MCF 10A (cell line): Measurements from ENCODE around the gene BIRC2. TPM values are rescaled to one million over a fixed set of nuclear protein-coding genes. Genes with fewer than 3 reads are reported as not detected.
A peak's percentile ranks its signal among the peaks of the same experiment; 100 is the strongest.

Source experiments
- BruUV-seq: library from RNA; stranded (reverse); fragments of 400-500 nt; replicated peaks from 2 replicates; lab custom pipeline; 2021; lab: Mats Ljungman, UMichigan
- CTCF ChIA-PET: fragments of 300-600 bp; sonication (Branson Sonifier 250); formaldehyde crosslinking; extraction: SDS; loops from one replicate; lab custom pipeline; 2021; ENCODE audit warnings: antibody characterized with exemption, inconsistent platforms; lab: Yijun Ruan, JAX
- POLR2A ChIA-PET: fragments of 300-600, 350-650 bp; sonication (Branson Sonifier 250); formaldehyde crosslinking; extraction: SDS; loops from one replicate; lab custom pipeline; 2020; ENCODE audit warnings: antibody characterized with exemption, inconsistent platforms; lab: Yijun Ruan, JAX
- DNase-seq: peaks from one replicate; pipeline ENCODE4 v3.0.0-alpha.2; 2018; ENCODE audit not compliant: unreplicated experiment
- H3K27ac Mint-ChIP-seq: one replicate; pipeline ENCODE4 v1.8.0; 2022; ENCODE audit warnings: mild to moderate bottlenecking, low read depth, mixed read lengths; ENCODE audit not compliant: unreplicated experiment
- H3K27me3 Mint-ChIP-seq: one replicate; pipeline ENCODE4 v1.8.0; 2022; ENCODE audit warnings: mixed read lengths; ENCODE audit not compliant: insufficient read depth, unreplicated experiment
- H3K36me3 Mint-ChIP-seq: one replicate; pipeline ENCODE4 v1.8.0; 2022; ENCODE audit warnings: mild to moderate bottlenecking, moderate library complexity, mixed read lengths; ENCODE audit not compliant: insufficient read depth, unreplicated experiment
- H3K4me1 Mint-ChIP-seq: one replicate; pipeline ENCODE4 v1.8.0; 2022; ENCODE audit warnings: mixed read lengths; ENCODE audit not compliant: insufficient read depth, unreplicated experiment
- H3K4me3 Mint-ChIP-seq: one replicate; pipeline ENCODE4 v1.8.0; 2022; ENCODE audit warnings: mild to moderate bottlenecking, moderate library complexity, mixed read lengths; ENCODE audit not compliant: unreplicated experiment
- H3K9me3 Mint-ChIP-seq: one replicate; pipeline ENCODE4 v1.8.0; 2022; ENCODE audit warnings: mixed read lengths; ENCODE audit not compliant: unreplicated experiment
- CTCF ChIP-seq: fragments of 200-600 bp; IDR thresholded peaks from one replicate; pipeline ENCODE4 v1.8.0; 2022; ENCODE audit warnings: antibody characterized with exemption, mild to moderate bottlenecking; ENCODE audit not compliant: unreplicated experiment
- intact Hi-C: fragments of 100-400 bp; cut with micrococcal nuclease; formaldehyde crosslinking; loops from 2 replicates; pipeline ENCODE4 v1.14.1; 2022
- total RNA-seq: library from RNA; stranded (reverse); gene quantifications from 2 replicates; pipeline ENCODE4 v1.2.3, GENCODE V29; 2022

BIRC2 gene
- total RNA-seq, 1 experiment from 2014 or later, result 50.0 TPM

DNA sequence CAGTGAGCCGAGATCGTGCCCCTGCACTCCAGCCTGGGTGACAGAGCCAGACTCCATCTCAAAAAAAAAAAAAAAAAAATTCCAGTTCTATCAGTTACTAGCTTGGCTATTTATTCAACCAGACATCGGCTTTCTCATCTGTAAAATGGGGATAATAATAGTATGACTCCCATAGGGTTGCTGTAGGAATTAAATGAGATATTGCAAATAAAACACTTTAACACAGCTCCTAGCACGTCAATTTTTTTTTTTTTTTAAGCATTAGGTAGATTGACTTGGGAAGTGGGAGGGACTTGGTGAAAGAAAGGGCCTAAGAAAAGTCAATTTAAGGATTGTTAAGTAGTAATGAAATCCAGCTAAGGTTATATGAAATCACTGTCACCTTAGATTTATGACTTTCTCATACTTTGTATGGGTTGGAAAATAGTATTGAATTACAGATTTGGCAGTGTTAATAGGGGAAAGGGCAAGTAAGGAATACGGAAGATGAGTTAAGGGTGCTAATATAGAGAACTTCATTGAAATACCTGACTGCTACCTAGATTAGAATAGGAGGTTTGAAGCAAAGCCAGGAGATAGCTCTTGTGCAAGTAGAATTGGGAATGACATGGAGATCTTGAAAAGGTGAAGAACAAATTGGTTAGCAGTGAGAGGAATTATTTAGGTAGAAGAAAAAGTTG is 28.8 kb downstream of the BIRC2 start:
- Mint-ChIP-seq H3K4me3 (no peak overlapping the region), H3K27me3 (no peaks in the 10 kb centered on the region), H3K27ac (no peak overlapping the region), H3K9me3 (no peaks in the 10 kb centered on the region), H3K36me3 (peaks cover 51% of the 10 kb centered on the region), H3K4me1 (peaks cover 7% of the 10 kb centered on the region)
- POLR2A ChIA-PET, result interaction anchor here (0.7 to 1.2 kb wide), 4 partner anchors 10 to 70 kb away, joined by 3 read pairs; no protein-coding TSS in a partner anchor
- CTCF ChIA-PET, result interaction anchor here (0.5 to 2.7 kb wide), 8 partner anchors 9 to 90 kb away, joined by 3 to 17 read pairs (median 3); no protein-coding TSS in a partner anchor
- no TSS peak for BruUV-seq
- TF ChIP-seq CTCF, result no peak
- intact Hi-C loops, result no loop called here
- no peak for DNase-seq

- H3K27me3 Mint-ChIP-seq, result no peaks in the 10 kb centered on the region
- peaks cover 60% of the 10 kb centered on the region for H3K36me3 Mint-ChIP-seq
- H3K4me3 Mint-ChIP-seq, result no peak overlapping the region
- no peak overlapping the region for H3K27ac Mint-ChIP-seq
- intact Hi-C loops, result no loop called here
- no peaks in the 10 kb centered on the region for H3K9me3 Mint-ChIP-seq
- peaks cover 7% of the 10 kb centered on the region for H3K4me1 Mint-ChIP-seq
- CTCF ChIA-PET, result interaction anchor here (4.4 kb wide), 1 partner anchor 12 kb away, joined by 32 read pairs; no protein-coding TSS in a partner anchor
- DNase-seq, result no peak
- POLR2A ChIA-PET, result no interaction called here
- BruUV-seq, result TSS peak; percentile 41
- no peak for TF ChIP-seq CTCF
Measured at GRCh38 chr11:102377891-102378290, 30.9 kb downstream of the BIRC2 start.

DNA sequence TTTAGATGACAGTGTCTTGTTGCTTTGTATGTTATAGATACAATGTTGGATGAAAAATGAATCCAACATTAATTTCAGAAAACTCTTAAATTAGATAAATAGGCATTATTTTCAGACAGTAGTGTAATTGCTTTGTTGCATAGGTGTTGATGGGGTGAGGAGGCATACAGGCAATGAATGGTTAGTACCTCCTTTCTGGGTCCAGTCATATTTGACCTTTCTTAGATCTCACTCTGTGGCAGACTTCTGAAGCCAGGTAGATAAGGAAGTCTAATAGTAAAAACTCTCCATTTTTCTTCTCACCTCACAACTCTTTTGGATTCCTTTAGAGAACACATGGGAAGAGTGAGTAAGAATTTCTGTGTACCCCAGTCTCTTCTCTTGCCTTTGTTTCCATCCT is 31.8 kb downstream of the BIRC2 start:
- Mint-ChIP-seq H3K4me3 (no peak overlapping the region), H3K27me3 (no peaks in the 10 kb centered on the region), H3K27ac (no peak overlapping the region), H3K9me3 (no peaks in the 10 kb centered on the region), H3K4me1 (peaks cover 7% of the 10 kb centered on the region), H3K36me3 (peaks cover 69% of the 10 kb centered on the region)
- ChIA-PET CTCF (interaction anchor here (1.4 to 4.4 kb wide), 2 partner anchors 12 to 117 kb away, joined by 5 to 32 read pairs; no protein-coding TSS in a partner anchor), POLR2A (no interaction called here)
- intact Hi-C loops, result no loop called here
- BruUV-seq, result no TSS peak
- no peak for TF ChIP-seq CTCF
- DNase-seq, result no peak

DNA sequence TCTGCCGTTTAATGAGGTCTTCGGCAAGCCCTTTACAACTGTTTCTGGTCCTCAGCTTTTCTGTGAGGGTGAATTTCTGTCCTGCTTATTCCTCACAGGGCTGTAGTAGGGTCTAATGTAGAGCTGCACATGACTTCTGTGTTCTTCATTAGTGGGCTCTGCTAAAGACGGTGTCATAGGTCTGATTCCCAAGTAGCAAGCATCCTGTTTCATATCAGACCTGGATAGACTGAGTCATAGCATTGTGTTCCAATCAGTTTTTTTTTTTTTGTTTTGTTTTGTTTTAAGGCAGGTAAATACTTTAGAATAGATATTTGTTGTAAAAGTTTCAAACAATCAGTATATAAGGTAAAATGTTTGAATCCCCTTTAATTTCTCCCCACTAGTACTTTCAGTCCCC is 35.4 kb downstream of the BIRC2 start:
- Mint-ChIP-seq H3K4me3 (no peak overlapping the region), H3K9me3 (no peaks in the 10 kb centered on the region), H3K27me3 (no peaks in the 10 kb centered on the region), H3K36me3 (peaks cover 78% of the 10 kb centered on the region), H3K27ac (no peak overlapping the region), H3K4me1 (no peaks in the 10 kb centered on the region)
- TF ChIP-seq CTCF, result no peak
- ChIA-PET POLR2A (no interaction called here), CTCF (interaction anchor here (0.6 to 4.4 kb wide), 7 partner anchors 8 to 231 kb away, joined by 3 to 32 read pairs (median 3); no protein-coding TSS in a partner anchor)
- DNase-seq, result no peak
- no TSS peak for BruUV-seq
- intact Hi-C loops, result no loop called here
